Left kidney (tissue), 2 donors: ENCODE measurements around the gene FAM124B. TPM values are rescaled to one million over a fixed set of nuclear protein-coding genes. Genes with fewer than 3 reads are reported as not detected.
"Not testable (repeated sequence)": the region's sequence is repeated elsewhere in the genome, so short reads cannot be mapped to it uniquely, and the experiment has no call there.

ENCODE experiments used
- DNase-seq: peaks from one replicate; pipeline ENCODE4 v3.0.0-alpha.2; 2013
- polyA plus RNA-seq: library from polyadenylated mRNA; unstranded; fragments of 120-200 nt; gene quantifications from one replicate; pipeline ENCODE4 v1.2.1, GENCODE V29; 2013; ENCODE audit not compliant: insufficient read length

FAM124B gene
- polyA plus RNA-seq, 1 donor = 2.6 TPM

GRCh38 chr2:224416656-224417360, 14.9 kb upstream of the FAM124B start:
- no peak for DNase-seq

GRCh38 chr2:224413381-224413780, 11.5 kb upstream of the FAM124B start:
- DNase-seq = no peak

- peak; percentile 50 for DNase-seq
Measured at GRCh38 chr2:224412141-224413015, 10.5 kb upstream of the FAM124B start.

- no peak for DNase-seq
Measured at GRCh38 chr2:224410946-224411561, 9.1 kb upstream of the FAM124B start.

GRCh38 chr2:224408676-224409075, 6.8 kb upstream of the FAM124B start:
- DNase-seq = no peak

GRCh38 chr2:224407241-224407701, 5.4 kb upstream of the FAM124B start:
- no peak for DNase-seq

GRCh38 chr2:224405841-224406370, 4.0 kb upstream of the FAM124B start:
- DNase-seq = no peak

- no peak for DNase-seq
Measured at GRCh38 chr2:224405412-224405811, 3.5 kb upstream of the FAM124B start.

GRCh38 chr2:224404796-224405195, 2.9 kb upstream of the FAM124B start:
- DNase-seq = no peak

GRCh38 chr2:224403657-224404056, 1.8 kb upstream of the FAM124B start:
- no peak for DNase-seq

- no peak for DNase-seq
Measured at GRCh38 chr2:224400886-224401632, 848 bp downstream of the FAM124B start.

- DNase-seq = no peak
Measured at GRCh38 chr2:224400174-224400810, 1.6 kb downstream of the FAM124B start.

GRCh38 chr2:224398289-224398688, 3.6 kb downstream of the FAM124B start:
- no peak for DNase-seq

GRCh38 chr2:224397100-224397499, 4.8 kb downstream of the FAM124B start:
- DNase-seq = not testable (repeated sequence)

GRCh38 chr2:224395620-224396390, 6.1 kb downstream of the FAM124B start:
- DNase-seq = no peak

- DNase-seq = no peak
Measured at GRCh38 chr2:224393157-224393872, 8.6 kb downstream of the FAM124B start.

- no peak for DNase-seq
Measured at GRCh38 chr2:224392545-224392944, 9.4 kb downstream of the FAM124B start.

GRCh38 chr2:224389317-224389716, 12.6 kb downstream of the FAM124B start:
- DNase-seq = no peak

GRCh38 chr2:224386876-224387275, 15.0 kb downstream of the FAM124B start:
- DNase-seq = no peak
